ENCODE results near the gene COL4A2.

Gene COL4A2

DNA sequence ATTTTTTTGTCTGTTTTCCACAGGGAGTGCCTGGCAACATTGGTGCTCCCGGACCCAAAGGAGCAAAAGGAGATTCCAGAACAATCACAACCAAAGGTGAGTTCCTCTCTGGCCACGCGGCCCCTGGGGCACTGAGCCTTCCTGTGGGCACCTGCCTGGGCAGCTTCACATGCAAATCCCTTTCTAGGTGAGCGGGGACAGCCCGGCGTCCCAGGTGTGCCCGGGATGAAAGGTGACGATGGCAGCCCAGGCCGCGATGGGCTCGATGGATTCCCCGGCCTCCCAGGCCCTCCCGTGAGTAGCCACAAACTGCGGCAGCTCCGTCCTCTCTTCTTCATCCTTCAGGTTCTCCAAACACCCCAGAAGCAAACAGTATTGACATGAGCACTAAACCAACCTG, 155.0 kb downstream of the COL4A2 start:
- no peak for DNase-seq

DNA sequence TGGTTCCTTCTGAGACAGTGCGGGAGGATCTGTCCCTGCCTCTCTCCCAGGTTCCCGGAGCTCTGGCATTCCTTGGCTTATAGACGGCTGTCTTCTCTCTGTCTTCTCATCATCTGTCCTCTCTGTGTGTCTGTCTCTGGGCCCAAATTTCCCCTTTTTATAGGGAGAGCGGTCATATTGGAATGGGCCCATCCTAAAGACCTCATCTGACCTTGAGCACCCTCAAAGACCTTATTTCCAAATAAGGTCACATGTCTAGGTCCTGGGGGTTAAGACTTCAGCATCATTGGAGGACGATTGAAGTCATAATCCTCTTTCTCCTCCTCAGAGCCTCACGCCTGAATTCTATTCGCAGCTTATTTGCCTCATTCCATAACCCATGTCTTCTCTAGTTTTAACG, 156.1 kb downstream of the COL4A2 start:
- no peak for DNase-seq

DNA sequence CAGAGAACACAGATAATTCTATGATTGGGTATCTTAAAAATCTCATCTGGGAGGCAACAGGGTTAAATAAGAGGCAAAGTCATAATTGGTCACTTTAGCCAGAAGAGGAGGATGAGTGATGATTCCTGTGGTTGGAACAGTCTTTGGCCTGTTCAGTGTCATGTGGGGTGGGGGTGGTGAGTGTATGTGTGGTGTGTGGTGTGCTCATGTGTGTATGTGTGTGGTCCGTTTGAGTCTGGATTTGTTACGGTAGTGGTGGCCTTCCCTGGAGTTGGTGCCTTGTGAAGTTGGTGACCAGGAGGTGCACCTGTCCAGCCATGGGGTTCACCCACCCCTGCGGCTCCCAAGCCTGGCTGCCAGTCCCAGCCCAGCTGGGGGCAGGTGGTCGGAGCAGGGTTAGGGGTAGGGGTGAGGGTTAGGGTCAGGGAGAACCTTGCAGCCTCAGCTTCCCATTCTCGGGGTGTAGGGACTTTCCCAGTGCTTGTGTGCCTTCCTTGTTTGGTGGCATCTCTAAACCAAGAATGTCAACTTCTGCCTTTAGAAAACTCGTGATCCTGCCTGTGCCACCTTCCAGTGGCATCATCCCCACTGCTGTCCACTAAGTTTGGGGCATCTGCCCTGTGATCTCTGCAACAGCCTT, 156.9 kb downstream of the COL4A2 start:
- DNase-seq: no peak

DNA sequence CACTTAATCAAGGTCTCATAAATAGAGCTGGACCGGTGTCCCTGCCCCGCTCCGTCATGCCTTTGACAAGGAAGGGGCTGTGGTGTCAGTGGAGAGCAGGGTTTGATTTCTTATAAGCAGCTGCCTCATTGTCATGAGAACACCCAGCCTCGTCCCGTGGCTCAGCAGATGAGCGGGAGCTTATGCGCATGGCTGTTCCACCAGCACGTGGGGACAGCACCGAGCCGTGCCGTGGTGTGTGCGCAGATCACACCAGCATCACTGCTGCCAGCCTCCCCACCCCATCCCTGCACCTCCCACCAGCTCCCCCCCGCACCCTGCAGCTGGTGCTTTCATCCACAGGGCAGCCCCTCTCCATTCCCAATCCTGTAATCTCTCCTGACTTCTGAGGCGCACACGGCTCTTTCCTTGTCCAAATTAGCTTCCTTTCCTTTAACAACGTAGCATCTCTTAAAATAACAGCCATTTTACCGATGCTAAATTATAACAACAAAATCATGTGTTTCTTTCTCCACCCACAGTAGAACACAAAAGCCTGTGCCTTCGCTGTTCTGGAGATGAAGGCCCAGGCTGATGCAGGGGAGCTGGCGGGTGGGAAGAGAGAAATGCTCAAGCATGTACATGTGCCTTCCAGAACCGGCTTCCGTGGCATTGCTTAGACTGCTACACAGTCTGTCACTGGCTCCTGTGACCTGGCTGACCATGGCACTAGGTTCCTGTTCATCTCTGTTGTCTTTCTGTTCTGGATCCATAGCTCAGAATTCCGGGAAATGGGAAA, 157.7 kb downstream of the COL4A2 start:
- DNase-seq: no peak

DNA sequence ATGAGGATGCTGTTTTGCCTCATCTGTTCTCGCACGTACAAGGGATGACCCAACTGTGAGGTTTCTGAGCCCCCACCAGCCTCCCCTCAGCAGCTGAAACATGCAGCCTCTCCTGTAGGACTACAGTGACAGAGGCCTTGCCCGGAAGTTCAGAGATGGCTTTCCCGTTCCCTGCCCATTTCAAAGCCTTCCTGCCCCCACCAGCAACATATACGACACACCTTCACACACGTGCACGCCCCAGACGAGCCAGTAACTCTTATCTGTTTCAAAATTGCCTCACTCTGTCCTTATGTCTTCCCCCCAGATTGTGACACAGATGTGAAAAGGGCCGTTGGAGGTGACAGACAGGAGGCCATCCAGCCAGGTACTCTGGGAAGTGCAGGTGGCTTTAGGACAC, 158.6 kb downstream of the COL4A2 start:
- no peak for DNase-seq

DNA sequence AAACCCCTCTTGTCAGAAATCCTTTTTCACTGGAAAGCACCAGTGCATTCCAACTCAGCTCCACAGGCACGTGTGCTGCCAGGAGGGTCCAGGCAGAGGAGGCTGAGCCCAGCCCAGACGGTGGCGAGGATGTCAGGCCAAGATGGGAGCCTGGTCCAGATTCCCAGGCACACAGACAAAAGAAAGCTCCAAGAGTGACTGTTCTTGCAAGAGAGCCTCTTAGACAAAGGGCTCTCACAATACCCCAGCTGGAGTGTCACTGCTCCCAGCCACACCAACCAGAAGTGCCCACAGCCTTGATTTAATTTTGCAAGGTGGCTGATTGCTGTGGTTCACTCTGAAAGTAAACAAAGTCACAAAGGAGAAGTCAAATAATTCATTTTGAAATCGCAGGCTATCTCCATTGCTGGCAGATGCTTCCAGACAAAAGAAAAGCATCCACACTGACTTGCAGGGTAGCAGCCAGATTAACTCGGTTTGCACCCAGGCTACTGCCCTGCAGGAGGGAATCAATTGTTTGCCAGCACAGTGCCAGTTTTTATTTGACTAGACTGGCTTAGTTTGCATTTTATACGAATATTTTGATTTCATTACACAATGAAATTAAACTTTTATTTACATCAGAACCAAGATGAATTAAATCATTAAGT, 159.3 kb downstream of the COL4A2 start:
- no peak for DNase-seq

DNA sequence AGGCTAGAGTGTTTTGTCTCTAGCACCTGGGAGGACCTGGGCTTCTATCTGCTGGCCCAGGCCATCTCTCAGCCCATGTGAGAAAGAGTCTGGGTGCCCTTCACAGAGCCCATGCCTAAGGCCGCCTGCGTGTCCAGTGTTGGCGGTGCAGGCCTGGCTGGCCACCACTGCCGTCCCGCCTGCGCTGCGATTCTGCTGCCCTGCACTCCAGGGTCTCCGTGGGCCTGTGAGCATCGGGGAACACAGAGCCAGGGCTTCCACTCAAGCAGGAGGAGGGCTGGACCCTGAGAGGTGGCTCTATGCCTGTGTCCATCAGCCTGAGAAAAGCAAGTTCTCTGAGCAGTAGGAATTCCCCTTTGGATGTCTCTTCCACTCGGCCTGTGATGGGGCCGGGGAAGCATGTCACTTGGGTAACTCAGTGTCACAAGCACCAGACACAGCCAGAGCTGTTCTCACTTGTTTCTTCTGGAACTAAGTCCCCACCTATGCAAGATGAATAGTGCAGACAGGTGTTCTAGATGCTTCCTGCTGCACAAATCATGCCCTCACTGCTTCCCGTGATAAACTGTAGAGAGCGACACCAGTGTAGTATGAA, 160.5 kb downstream of the COL4A2 start:
- no peak for DNase-seq

DNA sequence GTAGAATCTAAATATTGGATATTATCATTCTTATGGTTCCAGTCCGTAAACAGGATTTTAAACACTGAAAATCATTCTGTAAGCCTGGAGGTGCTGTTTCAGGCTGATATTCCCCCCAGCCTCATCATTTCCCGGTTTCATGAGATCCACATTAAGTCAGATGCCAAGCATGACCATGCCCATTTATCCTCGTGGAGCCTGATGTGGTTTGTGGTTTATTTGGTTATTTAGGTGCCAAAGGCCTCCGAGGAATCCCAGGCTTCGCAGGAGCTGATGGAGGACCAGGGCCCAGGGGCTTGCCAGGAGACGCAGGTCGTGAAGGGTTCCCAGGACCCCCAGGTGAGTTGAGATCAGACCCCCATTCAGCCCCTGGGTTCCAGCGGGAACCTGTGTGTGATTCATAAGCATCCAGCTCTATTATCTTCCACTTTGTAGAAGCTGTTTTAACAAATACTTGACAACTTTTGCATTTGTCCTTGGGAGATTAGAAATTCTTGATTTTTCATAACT, 162.0 kb downstream of the COL4A2 start:
- no peak for DNase-seq

DNA sequence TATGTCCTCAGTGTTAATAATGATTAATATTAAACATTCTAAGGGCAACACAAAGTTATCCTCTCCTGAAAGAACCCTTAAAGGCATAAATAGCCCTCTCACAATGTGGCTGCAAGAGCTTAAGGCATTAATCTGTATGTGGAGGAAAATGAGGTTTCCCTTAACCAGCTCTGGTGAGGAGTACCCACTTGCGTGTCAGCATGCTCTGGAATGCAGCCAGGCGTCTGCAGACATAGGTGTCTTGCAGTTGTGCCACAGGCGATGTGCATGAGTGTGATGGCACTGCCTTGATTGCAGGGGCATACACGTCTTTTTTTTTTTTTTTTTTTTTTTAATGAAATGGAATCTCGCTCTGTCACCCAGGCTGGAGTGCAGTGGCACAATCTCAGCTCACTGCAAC, 162.5 kb downstream of the COL4A2 start:
- DNase-seq: no peak

DNA sequence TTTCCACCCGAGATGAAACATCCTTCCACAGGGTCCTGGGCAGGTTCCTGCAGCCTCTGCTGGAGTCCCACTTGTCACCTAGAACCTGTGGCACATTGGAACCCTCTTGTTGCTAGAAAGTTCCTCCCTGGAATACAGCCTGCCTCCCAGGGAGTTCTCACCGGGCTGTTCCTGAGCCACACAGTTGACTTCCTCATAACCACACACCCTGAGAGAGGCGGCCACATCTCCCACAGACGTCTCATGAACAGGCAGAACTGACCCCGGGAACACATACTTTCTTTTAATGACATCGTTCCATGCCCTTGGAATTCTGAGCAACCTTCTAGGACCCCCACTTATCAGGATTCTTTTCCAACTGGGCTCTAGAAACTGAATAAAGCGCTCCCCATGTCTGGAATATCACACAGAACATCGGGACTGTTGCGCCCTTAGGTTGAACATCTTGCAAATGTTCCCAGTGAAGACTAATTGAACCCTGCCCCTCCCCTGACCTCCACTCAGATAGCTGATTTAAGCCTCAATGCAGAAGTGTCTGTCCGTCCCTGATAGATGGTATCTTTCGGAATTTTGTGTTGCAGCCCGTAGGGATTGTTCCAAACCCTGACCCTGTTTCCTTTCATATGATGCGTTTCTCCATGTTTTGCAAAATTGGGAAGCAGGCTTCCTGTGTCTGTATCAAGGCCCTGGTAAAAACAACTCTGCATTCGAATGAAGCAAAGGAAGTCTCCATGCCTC, 163.4 kb downstream of the COL4A2 start:
- DNase-seq: no peak

DNA sequence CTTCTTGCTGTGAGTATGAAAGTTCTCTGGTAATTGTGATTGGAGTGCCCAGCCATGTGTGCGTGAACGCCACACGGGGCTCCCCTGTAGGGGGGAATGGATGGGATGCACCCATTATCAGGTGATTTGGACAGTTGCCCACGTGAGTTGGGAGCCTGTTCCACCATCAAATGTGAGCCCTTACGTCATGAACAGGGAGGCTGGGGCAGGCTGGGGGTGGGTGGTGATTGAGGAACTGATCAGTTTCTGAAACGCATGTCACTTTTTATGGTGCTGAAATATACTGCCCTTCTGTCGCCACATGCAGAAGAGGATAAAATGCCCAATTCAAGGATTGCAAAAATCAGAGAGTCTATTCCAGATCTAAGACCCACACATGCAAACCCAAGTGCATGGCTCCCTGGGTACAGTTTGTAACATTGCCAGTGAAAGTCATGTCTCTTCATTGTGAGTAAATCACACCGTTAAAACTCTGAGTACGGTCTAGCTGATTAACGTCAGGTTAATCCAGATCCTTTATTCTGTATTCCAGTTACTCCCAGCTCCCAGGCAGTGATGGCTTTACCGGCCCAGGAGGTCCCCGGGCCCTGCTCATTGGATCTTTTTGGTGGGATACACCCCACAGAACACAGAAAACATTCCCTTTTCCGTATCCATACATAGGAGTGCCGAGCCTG, 164.2 kb downstream of the COL4A2 start:
- DNase-seq: no peak

DNA sequence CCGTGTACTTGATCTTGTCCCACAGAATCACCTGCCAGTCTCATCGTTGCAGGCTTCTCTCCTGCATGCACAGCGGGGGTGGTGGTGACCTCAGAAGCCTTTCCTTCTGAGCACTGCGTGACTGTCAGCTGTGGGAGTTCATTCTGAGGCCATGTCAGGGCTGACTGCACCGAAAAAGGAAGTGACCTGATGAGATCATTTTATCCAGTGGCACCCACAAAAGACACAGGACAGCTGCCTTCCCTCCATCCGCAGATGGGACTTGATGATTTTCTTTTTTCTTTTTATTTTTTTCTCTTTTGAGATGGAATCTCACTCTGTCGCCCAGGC, 164.7 kb downstream of the COL4A2 start:
- DNase-seq: no peak

DNA sequence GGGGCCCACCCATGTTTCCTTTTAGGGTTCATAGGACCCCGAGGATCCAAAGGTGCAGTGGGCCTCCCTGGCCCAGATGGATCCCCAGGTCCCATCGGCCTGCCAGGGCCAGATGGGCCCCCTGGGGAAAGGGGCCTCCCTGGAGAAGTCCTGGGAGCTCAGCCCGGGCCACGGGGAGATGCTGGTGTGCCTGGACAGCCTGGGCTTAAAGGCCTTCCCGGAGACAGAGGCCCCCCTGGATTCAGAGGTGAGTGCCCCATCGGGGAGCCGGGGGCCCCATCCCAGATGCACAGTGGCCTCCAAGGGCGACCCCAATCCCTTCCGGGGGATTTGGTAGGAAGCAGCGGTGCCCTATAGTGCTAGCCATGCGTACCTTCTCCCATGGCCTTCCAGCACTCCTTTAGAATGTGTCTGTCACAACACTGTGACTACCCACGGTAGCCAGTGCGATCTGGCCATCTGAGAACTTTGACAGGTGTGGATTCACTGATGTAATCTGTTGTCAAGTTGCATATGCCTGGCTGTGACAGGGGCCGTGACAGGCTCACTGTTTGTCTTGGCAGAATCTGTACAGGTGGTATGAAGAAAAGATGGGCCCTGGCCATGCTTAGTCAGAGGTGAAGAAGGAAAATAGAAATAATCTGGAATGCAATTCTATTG, 165.9 kb downstream of the COL4A2 start:
- DNase-seq: no peak

DNA sequence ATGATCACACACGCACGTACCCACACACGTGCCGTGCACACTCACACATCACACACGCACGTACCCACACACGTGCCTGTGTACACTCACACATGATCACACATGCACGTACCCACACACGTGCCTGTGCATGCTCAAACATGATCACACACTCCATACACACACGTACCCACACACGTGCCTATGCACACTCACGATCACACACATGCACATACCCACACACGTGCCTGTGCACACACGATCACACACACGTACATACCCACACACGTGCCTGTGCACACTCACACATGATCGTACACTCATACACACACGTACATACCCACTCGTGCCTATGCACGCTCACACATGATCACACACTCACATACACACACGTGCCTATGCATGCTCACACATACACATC, 167.6 kb downstream of the COL4A2 start:
- DNase-seq: no peak

DNA sequence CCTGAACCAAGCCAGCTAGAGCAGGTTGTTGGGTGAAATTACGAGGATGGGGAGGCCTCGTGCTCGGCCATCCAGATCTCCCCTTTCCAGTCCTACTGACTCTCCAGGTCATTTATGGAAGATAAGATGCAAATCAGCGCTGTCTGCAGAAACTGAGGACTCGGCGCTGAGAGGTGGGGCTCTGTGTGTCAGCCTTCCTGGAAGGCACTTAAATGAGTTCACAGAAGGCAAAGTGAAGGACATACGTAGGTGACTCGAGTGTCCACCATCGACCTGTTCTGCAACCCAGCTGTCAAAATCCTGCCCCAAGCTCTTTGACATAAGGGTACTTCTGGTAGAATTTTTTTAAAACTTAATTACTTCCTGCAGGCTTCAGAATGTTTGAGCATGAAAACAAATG, 168.0 kb downstream of the COL4A2 start:
- no peak for DNase-seq

DNA sequence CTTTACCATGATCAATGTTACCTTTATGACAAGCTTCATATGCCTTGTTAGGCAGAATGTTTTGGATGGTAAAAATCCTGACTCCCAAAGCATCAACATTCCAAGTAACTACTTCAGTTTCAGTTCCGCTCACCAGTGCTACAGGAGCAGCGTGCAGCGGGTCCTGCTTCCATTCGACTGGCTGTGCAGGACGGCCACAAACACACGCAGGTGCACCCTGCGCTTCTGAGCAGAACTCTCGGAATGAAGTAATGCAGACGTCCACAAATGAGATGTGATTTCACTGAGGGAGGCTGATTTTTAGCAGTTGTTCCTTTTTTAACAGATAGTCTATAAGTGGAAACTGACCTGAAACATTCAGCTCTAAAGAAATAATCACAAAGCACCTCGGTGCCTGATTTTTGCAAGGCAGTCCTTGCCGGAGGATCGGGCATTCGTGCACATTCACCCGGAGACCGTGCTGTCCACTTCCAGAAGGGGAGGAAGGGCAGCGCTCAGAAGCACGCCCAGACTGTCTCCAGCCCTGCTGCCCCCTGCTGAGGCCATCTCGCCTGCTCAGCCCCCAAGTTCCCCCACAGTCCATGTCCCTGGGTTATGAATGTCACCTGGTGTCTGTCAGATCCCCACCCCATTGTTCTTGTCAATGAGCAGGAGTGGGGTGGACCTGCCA, 168.6 kb downstream of the COL4A2 start:
- no peak for DNase-seq

DNA sequence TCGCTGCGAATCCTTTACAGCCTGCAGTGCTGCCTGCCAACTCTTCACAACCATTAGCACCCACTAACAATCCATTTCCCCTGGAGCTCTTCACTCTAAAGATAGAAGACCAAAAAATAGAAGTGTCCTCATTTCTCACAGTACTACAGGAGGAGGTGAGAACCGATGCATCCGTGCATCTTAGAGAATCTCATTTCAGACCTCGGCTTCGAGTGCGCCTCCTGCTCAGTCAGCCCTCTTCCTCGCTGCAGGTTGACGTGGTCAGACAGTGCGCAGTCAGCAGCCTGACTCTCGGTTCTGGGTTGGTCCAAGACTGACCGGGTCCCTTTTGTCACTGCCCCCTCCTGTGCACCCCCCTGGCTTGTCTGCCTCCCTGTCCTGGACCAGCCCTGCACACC, 169.1 kb downstream of the COL4A2 start:
- DNase-seq: no peak

DNA sequence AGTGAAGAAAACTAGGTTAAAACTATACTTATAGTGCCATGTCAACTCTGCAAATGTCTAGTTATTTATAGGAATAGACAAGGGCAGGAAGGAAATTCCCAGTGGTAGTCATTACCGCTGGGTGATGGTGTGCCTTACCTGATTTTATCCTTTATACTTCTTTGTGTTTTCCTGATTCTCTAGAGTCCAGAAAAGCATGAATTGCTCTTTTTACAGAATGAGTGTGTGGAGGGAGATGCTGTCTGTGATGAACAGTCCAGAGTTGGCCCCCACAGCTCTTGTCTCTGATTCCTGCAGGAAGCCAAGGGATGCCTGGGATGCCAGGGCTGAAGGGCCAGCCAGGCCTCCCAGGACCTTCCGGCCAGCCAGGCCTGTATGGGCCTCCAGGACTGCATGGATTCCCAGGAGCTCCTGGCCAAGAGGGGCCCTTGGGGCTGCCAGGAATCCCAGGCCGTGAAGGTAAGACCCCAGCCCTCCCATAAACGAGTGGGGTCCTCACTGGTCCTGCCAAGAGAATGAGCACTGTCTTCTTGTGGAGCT, 170.7 kb downstream of the COL4A2 start:
- no peak for DNase-seq

DNA sequence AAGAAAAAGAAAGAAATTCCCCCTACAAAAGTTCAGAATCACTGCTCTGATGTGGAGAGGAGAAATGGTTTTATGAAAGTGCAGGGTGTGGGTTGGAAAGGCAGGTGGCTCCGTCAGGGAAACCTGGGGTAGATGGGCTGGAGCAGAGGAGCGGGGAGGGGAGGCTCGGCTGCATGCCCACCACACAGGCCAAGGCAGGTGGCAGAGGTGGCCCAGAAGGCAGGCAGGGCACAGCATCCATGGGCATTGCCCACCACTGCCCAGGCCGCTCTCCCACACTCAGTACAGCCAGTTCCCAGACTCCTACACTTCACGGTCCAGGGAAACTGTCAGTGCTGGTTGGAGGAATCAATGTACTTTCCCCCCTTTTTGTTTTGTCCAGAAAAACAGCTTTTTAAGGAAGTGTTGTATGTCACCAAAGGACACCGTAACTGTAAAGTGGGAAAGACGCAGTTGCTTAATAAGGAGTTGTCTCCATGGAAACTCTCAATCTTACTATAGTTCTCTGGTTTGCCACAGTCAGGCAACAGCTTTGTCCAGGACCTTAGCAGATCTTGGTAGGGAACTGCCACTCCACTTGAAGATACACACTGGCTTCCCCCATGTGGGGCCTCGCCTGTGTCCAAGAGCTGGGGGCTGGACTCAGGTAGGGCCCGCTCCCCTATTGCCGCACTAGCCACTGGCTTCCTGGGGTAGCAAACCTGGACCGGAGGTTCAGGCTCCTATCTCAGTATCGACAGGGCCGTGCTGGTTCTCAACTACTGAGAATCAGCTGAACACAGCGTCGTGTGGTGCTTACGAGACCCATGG, 171.5 kb downstream of the COL4A2 start:
- no peak for DNase-seq

DNA sequence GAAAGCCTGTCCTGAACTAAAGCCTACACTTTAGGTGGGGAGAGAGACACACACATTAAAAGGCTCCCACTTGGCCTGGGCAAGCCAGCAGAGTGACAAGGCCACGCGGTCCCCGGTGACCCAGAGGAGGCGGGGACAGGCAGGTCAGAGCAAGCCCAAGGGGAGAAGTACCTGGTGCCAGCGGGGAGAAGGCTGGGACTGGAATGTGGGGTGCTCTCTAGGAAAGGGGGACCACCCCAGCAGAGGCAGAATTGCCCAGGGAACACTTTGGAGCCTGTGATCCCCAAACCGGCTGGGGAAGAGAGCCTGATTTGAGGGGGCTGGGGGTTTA, 172.1 kb downstream of the COL4A2 start:
- no peak for DNase-seq

Measured in activated CD4-positive, alpha-beta T cell treated with anti-CD3 and anti-CD28 coated beads for 1 hour (primary cell).